ENCODE data around the gene HCRT.
"Not testable (repeated sequence)": the region's sequence is repeated elsewhere in the genome, so short reads cannot be mapped to it uniquely, and the experiment has no call there.

Gene HCRT

GRCh38 chr17:42141382-42141781 lies 43.9 kb downstream of the HCRT start:
- no peak overlapping the region for H3K4me3 ChIP-seq (ENCODE audit: low read depth, low read length)

GRCh38 chr17:42140690-42141089 lies 44.6 kb downstream of the HCRT start:
- not testable (repeated sequence) for H3K4me3 ChIP-seq (ENCODE audit: low read depth, low read length)

- no peak overlapping the region for H3K4me3 ChIP-seq (ENCODE audit: low read depth, low read length)
These were observed 46.3 kb downstream of the HCRT start for GRCh38 chr17:42138749-42139492.

DNA sequence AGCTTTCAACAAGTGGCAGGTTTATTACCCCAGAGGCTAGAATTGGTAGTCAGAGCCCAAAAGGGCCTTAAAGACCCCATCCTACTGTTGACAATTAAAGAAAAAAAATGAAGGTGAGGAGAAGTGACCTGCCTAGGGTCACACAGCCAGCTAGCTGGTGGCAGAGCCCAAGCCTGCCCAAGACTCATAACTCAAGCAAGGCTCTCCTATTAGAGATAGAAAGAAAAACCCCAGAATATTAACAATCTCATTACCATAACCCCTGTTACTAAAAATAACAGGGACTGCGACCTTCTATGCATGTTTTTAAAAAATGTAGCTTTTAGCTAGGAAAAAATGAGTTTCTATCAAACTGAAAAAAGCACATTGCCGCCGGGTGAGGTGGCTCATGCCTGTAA lies 48.6 kb downstream of the HCRT start:
- H3K4me3 ChIP-seq (ENCODE audit: low read depth, low read length), result no peak overlapping the region

DNA sequence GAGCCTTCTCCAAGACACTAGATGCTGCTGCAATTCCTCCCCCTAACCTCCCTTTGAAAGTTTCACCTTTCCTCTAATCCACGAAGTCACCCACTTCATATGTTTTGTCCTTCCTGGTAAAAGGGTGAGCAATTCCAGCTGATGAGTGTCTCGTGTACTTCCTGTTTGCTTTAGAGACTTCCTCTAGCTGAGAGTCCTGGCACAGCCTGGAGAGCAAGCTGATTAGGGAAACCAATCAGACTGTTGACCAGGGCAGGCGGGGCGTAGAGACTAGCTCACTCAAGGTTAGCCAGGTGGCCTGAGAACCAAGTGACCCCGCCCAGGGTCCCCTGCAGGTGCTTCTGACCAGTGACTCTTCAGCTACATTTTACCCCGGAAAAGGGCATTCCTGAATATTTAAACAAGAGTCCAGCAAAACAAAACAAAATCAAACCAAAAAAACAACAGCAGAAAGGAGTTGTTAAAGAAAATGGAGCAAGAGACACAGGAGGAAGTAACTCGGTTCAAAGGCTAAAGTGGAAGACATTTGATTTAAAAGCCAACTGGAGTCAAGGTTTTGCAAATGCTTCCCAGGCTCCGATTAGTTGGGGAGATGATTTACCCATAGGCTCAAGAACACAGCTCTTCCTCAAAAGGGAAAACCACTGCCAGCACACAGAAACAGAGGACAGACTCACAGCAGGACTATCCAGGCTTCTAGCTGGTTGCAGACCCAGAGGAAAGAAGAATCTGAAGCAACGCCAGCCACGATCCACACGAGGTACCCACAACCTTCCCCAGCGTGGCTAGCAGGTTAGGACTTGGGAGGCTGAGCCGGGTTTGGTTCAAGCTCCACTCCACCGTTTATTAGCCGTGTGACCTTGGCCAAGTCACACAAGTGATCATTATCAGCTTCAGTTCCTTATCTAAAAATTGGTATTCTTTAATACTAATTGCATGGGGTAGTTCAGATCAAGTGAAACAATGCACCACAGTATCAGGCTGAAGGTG lies 49.3 kb downstream of the HCRT start:
- H3K4me3 ChIP-seq (ENCODE audit: low read depth, low read length), result no peak overlapping the region

- no peak overlapping the region for H3K4me3 ChIP-seq (ENCODE audit: low read depth, low read length)
These were observed 50.1 kb downstream of the HCRT start for GRCh38 chr17:42135151-42135550.

Measured in iPS-11a (cell line).